NCI-H128 (cell line): ENCODE data around the gene EDEM1.

Source experiments
- DNase-seq: peaks from one replicate; lab custom pipeline; 2025; ENCODE audit not compliant: unreplicated experiment; lab: John Stamatoyannopoulos, UW

The EDEM1 gene

GRCh38 chr3:5264093-5264600, 76.6 kb downstream of the EDEM1 start:
- DNase-seq: no peak

DNA sequence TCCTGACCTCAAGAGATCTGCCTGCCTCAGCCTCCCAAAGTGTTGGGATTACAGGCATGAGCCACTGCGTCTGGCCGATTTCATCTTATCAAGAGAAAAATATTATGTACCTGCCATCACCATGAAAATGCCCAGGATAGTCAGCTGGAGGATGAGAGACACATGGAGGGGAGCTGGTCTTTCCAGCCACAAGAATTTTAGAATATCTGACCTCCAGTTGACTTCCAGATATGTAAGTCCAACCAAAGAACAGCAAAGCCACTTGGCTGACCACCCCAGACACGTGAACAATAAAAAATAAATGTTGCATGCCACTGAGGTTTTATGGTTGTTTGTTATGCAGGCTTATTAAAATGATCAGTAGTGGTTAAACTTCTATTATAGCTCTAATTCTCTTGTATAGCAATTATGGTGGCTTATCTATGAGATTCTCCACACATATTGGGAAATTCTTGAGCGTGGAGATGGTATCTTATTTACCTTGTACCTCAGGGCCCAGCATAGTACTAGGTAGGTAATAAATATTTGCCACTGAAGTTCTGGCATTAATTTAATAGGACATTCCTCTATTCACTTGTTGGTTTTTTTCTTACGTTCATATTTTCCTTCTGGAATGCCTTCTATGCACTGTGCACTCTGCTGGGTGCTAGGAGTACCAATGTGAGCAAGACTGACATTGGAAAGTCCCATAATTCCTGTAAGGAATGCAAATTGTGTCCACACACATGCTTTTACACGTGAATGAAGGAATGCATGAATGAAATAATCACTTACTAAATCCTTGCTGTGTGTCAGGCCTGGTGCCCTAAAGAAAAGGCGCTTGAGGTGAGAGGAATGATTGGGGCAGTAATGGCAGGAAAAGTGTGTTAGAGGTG, 77.6 kb downstream of the EDEM1 start:
- no peak for DNase-seq

GRCh38 chr3:5267252-5267651, 79.7 kb downstream of the EDEM1 start:
- no peak for DNase-seq

GRCh38 chr3:5267889-5268288, 80.4 kb downstream of the EDEM1 start:
- DNase-seq: no peak
